AG04449 (cell line): Measurements from ENCODE around the gene GALNT6.

Source experiments
- CTCF ChIA-PET: fragments of 350-600 bp; formaldehyde crosslinking; extraction: SDS; loops from one replicate; lab custom pipeline; 2021; ENCODE audit warnings: antibody characterized with exemption; lab: Yijun Ruan, JAX
- POLR2A ChIA-PET: fragments of 400-600, 350-600 bp; formaldehyde crosslinking; extraction: SDS; loops from one replicate; lab custom pipeline; 2020; ENCODE audit warnings: antibody characterized with exemption, inconsistent platforms; lab: Yijun Ruan, JAX
- DNase-seq: peaks from one replicate; pipeline ENCODE4 v3.0.0-alpha.2; 2010; ENCODE audit warnings: low read depth, low spot score
- H3K4me3 ChIP-seq: 2 replicates; pipeline ENCODE4 v1.5.1; 2011; ENCODE audit warnings: low read depth, mild to moderate bottlenecking, control low read depth, low read length
- TF ChIP-seq, protein P1 (sequence below): IDR thresholded peaks from one replicate; pipeline ENCODE4 v1.5.1; 2011; ENCODE audit warnings: mild to moderate bottlenecking, moderate library complexity, low read length, control low read depth, inconsistent platforms; ENCODE audit not compliant: insufficient read depth; ENCODE audit errors: missing control alignments

The GALNT6 gene

GRCh38 chr12:51421266-51421884 is 30.2 kb upstream of the GALNT6 start:
- CTCF ChIA-PET, result interaction anchor here (0.6 to 14.7 kb wide), 44 partner anchors 8 to 597 kb away, joined by 3 to 234 read pairs (median 4); partner anchors contain the start of gene ANKRD33
- POLR2A ChIA-PET, result no interaction called here
- DNase-seq, result peak; percentile 26
- H3K4me3 ChIP-seq, result no peak overlapping the region
- TF ChIP-seq, protein P1, sequence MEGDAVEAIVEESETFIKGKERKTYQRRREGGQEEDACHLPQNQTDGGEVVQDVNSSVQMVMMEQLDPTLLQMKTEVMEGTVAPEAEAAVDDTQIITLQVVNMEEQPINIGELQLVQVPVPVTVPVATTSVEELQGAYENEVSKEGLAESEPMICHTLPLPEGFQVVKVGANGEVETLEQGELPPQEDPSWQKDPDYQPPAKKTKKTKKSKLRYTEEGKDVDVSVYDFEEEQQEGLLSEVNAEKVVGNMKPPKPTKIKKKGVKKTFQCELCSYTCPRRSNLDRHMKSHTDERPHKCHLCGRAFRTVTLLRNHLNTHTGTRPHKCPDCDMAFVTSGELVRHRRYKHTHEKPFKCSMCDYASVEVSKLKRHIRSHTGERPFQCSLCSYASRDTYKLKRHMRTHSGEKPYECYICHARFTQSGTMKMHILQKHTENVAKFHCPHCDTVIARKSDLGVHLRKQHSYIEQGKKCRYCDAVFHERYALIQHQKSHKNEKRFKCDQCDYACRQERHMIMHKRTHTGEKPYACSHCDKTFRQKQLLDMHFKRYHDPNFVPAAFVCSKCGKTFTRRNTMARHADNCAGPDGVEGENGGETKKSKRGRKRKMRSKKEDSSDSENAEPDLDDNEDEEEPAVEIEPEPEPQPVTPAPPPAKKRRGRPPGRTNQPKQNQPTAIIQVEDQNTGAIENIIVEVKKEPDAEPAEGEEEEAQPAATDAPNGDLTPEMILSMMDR, result peak; percentile 53

DNA sequence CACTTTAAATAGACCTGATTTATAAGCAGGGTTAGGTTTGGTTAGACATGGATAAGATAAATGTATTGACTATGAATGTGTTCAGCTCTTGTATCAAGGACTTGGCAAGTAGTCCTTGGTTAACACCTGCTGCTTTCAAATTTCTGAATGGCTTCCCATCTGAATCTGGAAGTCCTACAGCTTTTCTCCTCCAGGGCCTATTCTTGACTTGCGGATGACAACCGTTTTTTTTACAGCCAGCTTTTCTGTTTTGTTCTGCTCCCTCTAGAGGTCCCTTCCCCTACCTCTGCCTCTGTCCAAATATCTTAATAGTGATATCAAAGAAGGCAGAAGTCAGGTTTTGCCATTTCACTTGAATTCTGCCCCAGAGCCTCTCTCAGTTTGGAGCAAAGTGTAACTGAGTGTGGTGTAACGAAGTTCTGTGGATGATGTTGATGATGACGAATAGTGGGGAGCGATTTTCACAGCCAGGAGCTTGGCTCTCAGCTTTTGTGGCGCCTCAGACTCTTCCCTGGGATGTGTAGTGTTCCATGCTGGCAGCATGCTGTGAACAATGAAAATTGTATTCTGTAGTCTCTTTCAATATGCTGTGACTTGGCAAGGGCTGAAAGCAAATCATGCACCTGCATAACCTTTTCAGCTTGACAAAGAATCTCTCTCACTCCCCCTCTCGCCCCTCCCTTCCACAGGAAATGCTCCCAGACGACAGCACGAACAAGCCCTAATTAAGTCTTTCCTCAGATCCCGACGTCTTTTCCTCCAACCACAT is 28.4 kb upstream of the GALNT6 start:
- ChIA-PET POLR2A (no interaction called here), CTCF (interaction anchor here (0.9 to 14.7 kb wide), 17 partner anchors 7 to 603 kb away, joined by 3 to 234 read pairs (median 6); a partner anchor contains a TSS)
- no peak overlapping the region for H3K4me3 ChIP-seq
- no peak for DNase-seq
- TF ChIP-seq, protein P1, result no peak

- TF ChIP-seq, protein P1, result no peak
- CTCF ChIA-PET, result interaction anchor here (1.1 to 14.7 kb wide), 7 partner anchors 22 to 457 kb away, joined by 3 to 234 read pairs (median 14); no protein-coding TSS in a partner anchor
- POLR2A ChIA-PET, result no interaction called here
- H3K4me3 ChIP-seq, result no peak overlapping the region
- DNase-seq, result no peak
These were observed 26.6 kb upstream of the GALNT6 start for GRCh38 chr12:51417826-51418225.

- ChIA-PET CTCF (interaction anchor here (0.8 to 2.9 kb wide), 6 partner anchors 8 to 507 kb away, joined by 3 to 14 read pairs (median 5); partner anchors contain the start of gene SLC4A8), POLR2A (no interaction called here)
- DNase-seq, result no peak
- H3K4me3 ChIP-seq, result no peak overlapping the region
- TF ChIP-seq, protein P1, result no peak
These were observed 24.7 kb upstream of the GALNT6 start for GRCh38 chr12:51415931-51416330.

- ChIA-PET CTCF (interaction anchor here (1.0 to 2.7 kb wide), 4 partner anchors 7 to 458 kb away, joined by 3 to 18 read pairs (median 4); partner anchors contain the start of gene SLC4A8), POLR2A (no interaction called here)
These were observed 22.6 kb upstream of the GALNT6 start for GRCh38 chr12:51413791-51414190.

More at GRCh38 chr12:51413791-51414190, 22.6 kb upstream of the GALNT6 start:
- TF ChIP-seq, protein P1, result no peak
- DNase-seq, result no peak
- H3K4me3 ChIP-seq, result no peak overlapping the region
